Small intestine (tissue), 7 donors: ENCODE data around the gene PIP5K1C. TPM values are rescaled to one million over a fixed set of nuclear protein-coding genes. Genes with fewer than 3 reads are reported as not detected.

ENCODE experiments used
- DNase-seq, 2 donors: peaks; one replicate each; pipeline versions ENCODE4 v3.0.0 to v3.0.0-alpha.2; 2013
- FAIRE-seq: peaks from 2 replicates; lab custom pipeline; 2012; peaks lifted over from hg19 to GRCh38; lab: Jason Lieb, UNC
- H3K27ac ChIP-seq, 3 donors: one replicate each; pipeline ENCODE4 v1.5.1; 2013; ENCODE audit warnings: low read length in 2 of 3, mild to moderate bottlenecking in 2 of 3, control low read depth in 1 of 3, inconsistent platforms in 1 of 3, low read depth in 1 of 3, moderate library complexity in 1 of 3
- H3K27me3 ChIP-seq, 3 donors: one replicate each; pipeline ENCODE4 v1.6.1; 2013; ENCODE audit warnings: low read length in 3 of 3, inconsistent platforms in 1 of 3; ENCODE audit not compliant: control insufficient read depth in 3 of 3, insufficient read depth in 3 of 3
- H3K36me3 ChIP-seq, 3 donors: one replicate each; pipeline ENCODE4 v1.6.1; 2013; ENCODE audit warnings: low read length in 3 of 3, inconsistent platforms in 1 of 3, low read depth in 1 of 3, mild to moderate bottlenecking in 1 of 3, moderate library complexity in 1 of 3; ENCODE audit not compliant: control insufficient read depth in 3 of 3, insufficient read depth in 2 of 3
- H3K4me1 ChIP-seq, 3 donors: one replicate each; pipeline ENCODE4 v1.6.1; 2013; ENCODE audit warnings: low read length in 2 of 3, inconsistent platforms in 1 of 3, low read depth in 1 of 3, mild to moderate bottlenecking in 1 of 3, moderate library complexity in 1 of 3; ENCODE audit not compliant: control insufficient read depth in 3 of 3, insufficient read depth in 2 of 3
- H3K4me3 ChIP-seq, 3 donors: one replicate each; pipeline ENCODE4 v1.5.1; 2013; ENCODE audit warnings: low read length in 3 of 3, control low read depth in 1 of 3, inconsistent platforms in 1 of 3, low read depth in 1 of 3, mild to moderate bottlenecking in 1 of 3, moderate library complexity in 1 of 3
- H3K9me3 ChIP-seq, 2 donors: one replicate each; pipeline ENCODE4 v1.6.1; 2013; ENCODE audit warnings: low read depth in 1 of 2, low read length in 1 of 2; ENCODE audit not compliant: control insufficient read depth in 2 of 2, insufficient read depth in 1 of 2
- WGBS, 3 donors: extraction: QIAGEN DNeasy Blood & Tissue Kit; methylation state at CpG; one replicate each; pipeline ENCODE4 v1.1.7; 2013; 5-methylcytosine and 5-hydroxymethylcytosine counted together
- polyA plus RNA-seq, 4 donors: library from polyadenylated mRNA; stranded (reverse) in 3 of 4; unstranded in 1 of 4; fragments of 200-250 nt in 3 of 4; fragments of 120-200 nt in 1 of 4; gene quantifications; one replicate each; pipeline versions ENCODE4 v1.2.1 to v1.2.3, GENCODE V29; 2013
- donor health status: healthy with polysubstance abuse.
- donor health status: control.
- donor health status: control.
- donor health status: Bipolar disorder and iron deficiency.
- donor health status: healthy.

PIP5K1C gene
- polyA plus RNA-seq, 4 donors, result 7.3 to 19.5 (median 13.5) TPM

GRCh38 chr19:3618144-3618810, 82.0 kb downstream of the PIP5K1C start:
- no peaks in the 10 kb centered on the region for H3K27me3 ChIP-seq
- H3K9me3 ChIP-seq, result no peaks in the 10 kb centered on the region
- H3K27ac ChIP-seq, result no peak overlapping the region
- 53 to 72% (median 68%) methylated on average over 30 to 31 of the region's 31 CpGs for WGBS, 3 donors
- peaks cover 0 to 89% (median 9%) of the 10 kb centered on the region in 3 donors for H3K36me3 ChIP-seq
- DNase-seq, result peak in 1 of 2 donors; percentile 40
- no peak overlapping the region for H3K4me3 ChIP-seq
- FAIRE-seq, result no peak
- peaks cover 0 to 4% (median 0%) of the 10 kb centered on the region in 3 donors for H3K4me1 ChIP-seq

GRCh38 chr19:3617463-3617862, 82.8 kb downstream of the PIP5K1C start:
- 66 to 80% (median 69%) methylated on average over 19 of the region's 19 CpGs for WGBS, 3 donors
- H3K4me3 ChIP-seq, result no peak overlapping the region
- no peaks in the 10 kb centered on the region for H3K27me3 ChIP-seq
- H3K36me3 ChIP-seq, result peaks cover 0 to 91% (median 10%) of the 10 kb centered on the region in 3 donors
- FAIRE-seq, result no peak
- no peak for DNase-seq
- peaks cover 0 to 4% (median 0%) of the 10 kb centered on the region in 3 donors for H3K4me1 ChIP-seq
- no peaks in the 10 kb centered on the region for H3K9me3 ChIP-seq
- no peak overlapping the region for H3K27ac ChIP-seq

- no peaks in the 10 kb centered on the region for H3K27me3 ChIP-seq
- FAIRE-seq (no peak), DNase-seq (no peak)
- 92 to 94% (median 93%) methylated on average over 22 to 26 of the region's 26 CpGs for WGBS, 3 donors
- H3K36me3 ChIP-seq, result peaks cover 7 to 89% (median 9%) of the 10 kb centered on the region in 3 donors
- H3K4me1 ChIP-seq, result peaks cover 0 to 4% (median 0%) of the 10 kb centered on the region in 3 donors
- no peak overlapping the region for H3K27ac ChIP-seq
- H3K4me3 ChIP-seq, result no peak overlapping the region
- no peaks in the 10 kb centered on the region for H3K9me3 ChIP-seq
Measured at GRCh38 chr19:3615524-3616135, 84.6 kb downstream of the PIP5K1C start.

- no peaks in the 10 kb centered on the region for H3K9me3 ChIP-seq
- no peak for FAIRE-seq
- no peak overlapping the region for H3K4me3 ChIP-seq
- H3K27ac ChIP-seq, result no peak overlapping the region
- peaks cover 7 to 88% (median 9%) of the 10 kb centered on the region in 3 donors for H3K36me3 ChIP-seq
- peaks cover 0 to 4% (median 0%) of the 10 kb centered on the region in 3 donors for H3K4me1 ChIP-seq
- 89 to 91% (median 91%) methylated on average over 14 to 18 of the region's 18 CpGs for WGBS, 3 donors
- H3K27me3 ChIP-seq, result no peaks in the 10 kb centered on the region
- DNase-seq, result no peak
Measured at GRCh38 chr19:3614858-3615505, 85.3 kb downstream of the PIP5K1C start.

GRCh38 chr19:3613818-3614661, 86.2 kb downstream of the PIP5K1C start:
- no peak for FAIRE-seq
- DNase-seq, result no peak
- H3K4me1 ChIP-seq, result peaks cover 0 to 4% (median 0%) of the 10 kb centered on the region in 3 donors
- WGBS, 3 donors, result 80 to 92% (median 91%) methylated on average over 34 to 39 of the region's 39 CpGs
- H3K4me3 ChIP-seq, result no peak overlapping the region
- H3K9me3 ChIP-seq, result no peaks in the 10 kb centered on the region
- H3K36me3 ChIP-seq, result peaks cover 7 to 83% (median 9%) of the 10 kb centered on the region in 3 donors
- H3K27me3 ChIP-seq, result no peaks in the 10 kb centered on the region
- H3K27ac ChIP-seq, result no peak overlapping the region

- FAIRE-seq (no peak), DNase-seq (no peak)
- 85 to 95% (median 87%) methylated on average over 68 to 79 of the region's 79 CpGs for WGBS, 3 donors
- peaks cover 7 to 73% (median 7%) of the 10 kb centered on the region in 3 donors for H3K36me3 ChIP-seq
- H3K4me3 ChIP-seq, result no peak overlapping the region
- peaks cover 0 to 3% (median 0%) of the 10 kb centered on the region in 3 donors for H3K27me3 ChIP-seq
- no peaks in the 10 kb centered on the region for H3K9me3 ChIP-seq
- peaks cover 0 to under 1% (median 0%) of the 10 kb centered on the region in 3 donors for H3K4me1 ChIP-seq
- no peak overlapping the region for H3K27ac ChIP-seq
Measured at GRCh38 chr19:3612901-3613741, 87.1 kb downstream of the PIP5K1C start.

GRCh38 chr19:3612330-3612729, 87.9 kb downstream of the PIP5K1C start:
- WGBS, 3 donors, result 96 to 97% (median 96%) methylated on average over 27 to 33 of the region's 33 CpGs
- H3K4me3 ChIP-seq, result no peak overlapping the region
- peaks cover 7 to 67% (median 7%) of the 10 kb centered on the region in 3 donors for H3K36me3 ChIP-seq
- no peak for DNase-seq
- H3K4me1 ChIP-seq, result peaks cover 0 to 4% (median 0%) of the 10 kb centered on the region in 3 donors
- no peaks in the 10 kb centered on the region for H3K9me3 ChIP-seq
- no peak overlapping the region for H3K27ac ChIP-seq
- H3K27me3 ChIP-seq, result peaks cover 0 to 10% (median 0%) of the 10 kb centered on the region in 3 donors
- no peak for FAIRE-seq
